ENCODE measurements around the gene PRRT1. TPM values are rescaled to one million over a fixed set of nuclear protein-coding genes. Genes with fewer than 3 reads are reported as not detected.

PRRT1 gene
- total RNA-seq, 4 donors from 2014 or later = 2.7 to 4.4 (median 4.0) TPM

DNA sequence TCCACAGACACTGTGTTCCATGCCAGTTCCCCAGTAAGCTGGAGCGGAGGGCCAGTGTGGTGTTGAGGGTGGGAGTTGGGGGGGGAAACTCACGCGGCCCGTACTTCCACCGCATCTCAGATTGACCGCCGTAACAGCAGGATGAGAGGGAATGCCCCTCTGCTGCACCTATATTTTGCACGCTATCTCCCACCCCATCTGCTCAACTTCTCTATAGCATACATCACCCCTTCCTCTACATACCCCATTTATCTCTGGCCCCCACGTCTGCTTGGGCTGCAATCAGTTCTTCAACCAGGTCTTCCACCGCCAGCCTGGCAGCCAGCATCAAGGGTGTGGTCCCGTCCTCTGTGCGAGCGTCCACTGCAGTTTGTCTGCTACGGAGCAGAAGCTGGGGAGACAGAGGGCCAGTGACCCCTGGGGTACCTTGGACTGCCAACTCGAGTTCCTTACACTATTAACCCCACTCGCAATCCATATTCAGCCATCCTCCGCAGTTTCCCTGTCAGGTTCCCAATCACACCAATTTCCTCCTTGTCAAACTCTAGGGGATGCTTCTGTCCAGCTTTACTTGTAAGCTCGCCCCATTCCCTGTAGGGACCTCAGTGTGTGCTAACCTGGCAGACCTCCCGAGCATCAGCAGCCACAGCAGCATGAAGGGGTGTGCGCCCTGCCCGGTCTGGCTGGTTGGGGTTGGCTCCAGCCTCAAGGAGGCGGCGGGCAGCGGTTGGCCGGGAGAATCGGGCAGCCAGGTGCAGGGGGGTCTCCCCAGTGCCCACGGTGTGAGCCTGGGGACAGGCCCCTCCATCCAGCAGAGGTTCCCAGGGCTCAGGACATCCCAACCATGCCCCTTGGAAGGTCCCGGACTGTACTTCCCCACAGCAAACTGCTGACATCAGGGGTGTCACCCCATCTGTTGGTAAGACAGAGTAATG, 45.2 kb upstream of the PRRT1 start:
- Histone ChIP-seq H3K4me1 (peaks cover 32 to 42% (median 35%) of the 10 kb centered on the region in 4 donors), H3K27ac (replicated peaks in 1 of 4) (peak overlapping the region; percentile 94 to 100 (median 96)), H3K36me3 (peaks cover 0 to 36% (median 0%) of the 10 kb centered on the region in 4 donors), H3K4me3 (peak overlapping the region; percentile 65 to 95 (median 78)), H3K9me3 (no peaks in the 10 kb centered on the region), H3K27me3 (peaks cover 0 to 15% (median 0%) of the 10 kb centered on the region in 4 donors)
- no peak for DNase-seq (ENCODE audit: extremely low spot score)
- TF ChIP-seq EP300 (IDR thresholded peaks at IDR 0.05) (no peak), POLR2AphosphoS5 (IDR thresholded peaks at IDR 0.05) (no peak), POLR2A (IDR thresholded peaks at IDR 0.05; ENCODE audit: low read depth) (no peak)
- TF ChIP-seq, protein P1, sequence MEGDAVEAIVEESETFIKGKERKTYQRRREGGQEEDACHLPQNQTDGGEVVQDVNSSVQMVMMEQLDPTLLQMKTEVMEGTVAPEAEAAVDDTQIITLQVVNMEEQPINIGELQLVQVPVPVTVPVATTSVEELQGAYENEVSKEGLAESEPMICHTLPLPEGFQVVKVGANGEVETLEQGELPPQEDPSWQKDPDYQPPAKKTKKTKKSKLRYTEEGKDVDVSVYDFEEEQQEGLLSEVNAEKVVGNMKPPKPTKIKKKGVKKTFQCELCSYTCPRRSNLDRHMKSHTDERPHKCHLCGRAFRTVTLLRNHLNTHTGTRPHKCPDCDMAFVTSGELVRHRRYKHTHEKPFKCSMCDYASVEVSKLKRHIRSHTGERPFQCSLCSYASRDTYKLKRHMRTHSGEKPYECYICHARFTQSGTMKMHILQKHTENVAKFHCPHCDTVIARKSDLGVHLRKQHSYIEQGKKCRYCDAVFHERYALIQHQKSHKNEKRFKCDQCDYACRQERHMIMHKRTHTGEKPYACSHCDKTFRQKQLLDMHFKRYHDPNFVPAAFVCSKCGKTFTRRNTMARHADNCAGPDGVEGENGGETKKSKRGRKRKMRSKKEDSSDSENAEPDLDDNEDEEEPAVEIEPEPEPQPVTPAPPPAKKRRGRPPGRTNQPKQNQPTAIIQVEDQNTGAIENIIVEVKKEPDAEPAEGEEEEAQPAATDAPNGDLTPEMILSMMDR (IDR thresholded peaks at IDR 0.05) = no peak
- 25% methylated on average over 25 of the region's 28 CpGs for WGBS
- intact Hi-C loops (cut with DNase I) = loop anchor here (5.0 kb wide), 2 partner anchors 45 to 780 kb away; no protein-coding TSS in a partner anchor

DNA sequence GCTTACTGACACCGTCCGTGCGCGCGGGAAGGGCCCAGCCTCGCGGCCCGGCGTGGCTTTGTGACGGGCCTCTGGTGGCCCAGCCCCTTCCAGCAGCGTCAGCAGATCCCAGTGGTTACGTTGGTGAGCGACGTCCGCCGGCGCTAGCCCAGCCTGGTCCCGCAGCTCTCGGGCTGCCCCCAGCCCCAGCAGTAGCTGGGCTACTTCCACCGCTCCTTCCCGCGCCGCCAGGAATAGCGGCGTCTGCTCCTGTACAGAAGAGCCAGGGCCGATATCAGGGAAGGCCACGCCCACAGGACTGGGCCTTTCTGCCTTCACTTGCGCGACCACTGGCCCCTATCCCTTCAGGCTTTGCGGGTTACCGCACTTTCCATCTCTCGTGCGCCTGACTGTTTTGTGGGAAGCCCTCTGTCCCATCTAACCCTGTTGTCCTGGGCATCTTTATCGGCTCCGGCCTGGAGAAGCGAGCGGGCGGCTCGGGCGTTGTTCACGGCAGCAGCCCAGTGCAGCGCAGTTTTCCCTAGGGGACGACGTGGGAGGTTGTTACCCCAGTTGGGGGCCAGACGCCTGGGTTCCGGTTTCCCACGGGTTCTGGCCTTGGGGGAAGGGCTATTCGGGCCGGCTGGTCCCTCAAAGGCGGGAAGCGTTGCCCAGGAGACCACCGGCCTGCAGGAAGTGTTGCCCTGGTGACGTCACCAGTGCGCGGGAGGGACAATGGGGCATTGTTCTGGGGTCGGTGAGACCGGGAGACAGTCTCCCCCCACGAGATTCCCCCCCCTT, 44.4 kb upstream of the PRRT1 start:
- TF ChIP-seq, protein P1 (IDR thresholded peaks at IDR 0.05) = no peak
- peak; percentile 94 to 100 for TF ChIP-seq POLR2AphosphoS5 (IDR thresholded peaks at IDR 0.05)
- TF ChIP-seq EP300 (IDR thresholded peaks at IDR 0.05) = peak; percentile 77
- peak; percentile 98 for TF ChIP-seq POLR2A (IDR thresholded peaks at IDR 0.05; ENCODE audit: low read depth)
- Histone ChIP-seq H3K27me3 (peaks cover 0 to 6% (median 0%) of the 10 kb centered on the region in 4 donors), H3K4me3 (peak overlapping the region; percentile 65 to 95 (median 78)), H3K27ac (replicated peaks in 1 of 4) (peak overlapping the region; percentile 94 to 100 (median 96)), H3K9me3 (no peaks in the 10 kb centered on the region), H3K4me1 (peaks cover 39 to 49% (median 43%) of the 10 kb centered on the region in 4 donors), H3K36me3 (peaks cover 0 to 27% (median 0%) of the 10 kb centered on the region in 4 donors)
- 0% methylated on average over 16 of the region's 58 CpGs for WGBS
- intact Hi-C loops (cut with DNase I) = loop anchor here (5.0 kb wide), 2 partner anchors 46 to 781 kb away; no protein-coding TSS in a partner anchor
- peak; percentile 97 for DNase-seq (ENCODE audit: extremely low spot score)

DNA sequence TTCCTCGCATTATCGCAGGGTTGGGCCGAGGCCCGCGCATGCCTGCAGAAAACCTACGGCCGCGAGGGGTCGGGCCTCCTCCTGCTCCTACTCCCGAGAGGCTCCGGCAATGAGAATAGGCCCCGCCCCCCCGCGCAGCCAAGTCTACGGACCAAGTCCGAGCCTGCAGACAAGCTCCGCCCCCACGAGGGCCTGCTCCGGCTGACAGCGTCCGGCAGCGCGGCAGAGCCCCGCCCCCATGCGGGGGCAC, 43.8 kb upstream of the PRRT1 start:
- no peak for TF ChIP-seq POLR2AphosphoS5 (IDR thresholded peaks at IDR 0.05)
- TF ChIP-seq, protein P1 (IDR thresholded peaks at IDR 0.05) = peak; percentile 17 to 54 (median 53)
- Histone ChIP-seq H3K36me3 (peaks cover 0 to 22% (median 0%) of the 10 kb centered on the region in 4 donors), H3K9me3 (no peaks in the 10 kb centered on the region), H3K27ac (replicated peaks in 1 of 4) (peak overlapping the region; percentile 94 to 100 (median 96)), H3K4me1 (peaks cover 44 to 55% (median 49%) of the 10 kb centered on the region in 4 donors), H3K27me3 (peaks cover 0 to 1% (median 0%) of the 10 kb centered on the region in 4 donors), H3K4me3 (peak overlapping the region; percentile 65 to 95 (median 78))
- peak; percentile 100 for DNase-seq (ENCODE audit: extremely low spot score)
- WGBS = 0% methylated on average over 6 of the region's 25 CpGs
- intact Hi-C loops (cut with DNase I) = loop anchor here (5.0 kb wide), 2 partner anchors 47 to 782 kb away; no protein-coding TSS in a partner anchor

DNA sequence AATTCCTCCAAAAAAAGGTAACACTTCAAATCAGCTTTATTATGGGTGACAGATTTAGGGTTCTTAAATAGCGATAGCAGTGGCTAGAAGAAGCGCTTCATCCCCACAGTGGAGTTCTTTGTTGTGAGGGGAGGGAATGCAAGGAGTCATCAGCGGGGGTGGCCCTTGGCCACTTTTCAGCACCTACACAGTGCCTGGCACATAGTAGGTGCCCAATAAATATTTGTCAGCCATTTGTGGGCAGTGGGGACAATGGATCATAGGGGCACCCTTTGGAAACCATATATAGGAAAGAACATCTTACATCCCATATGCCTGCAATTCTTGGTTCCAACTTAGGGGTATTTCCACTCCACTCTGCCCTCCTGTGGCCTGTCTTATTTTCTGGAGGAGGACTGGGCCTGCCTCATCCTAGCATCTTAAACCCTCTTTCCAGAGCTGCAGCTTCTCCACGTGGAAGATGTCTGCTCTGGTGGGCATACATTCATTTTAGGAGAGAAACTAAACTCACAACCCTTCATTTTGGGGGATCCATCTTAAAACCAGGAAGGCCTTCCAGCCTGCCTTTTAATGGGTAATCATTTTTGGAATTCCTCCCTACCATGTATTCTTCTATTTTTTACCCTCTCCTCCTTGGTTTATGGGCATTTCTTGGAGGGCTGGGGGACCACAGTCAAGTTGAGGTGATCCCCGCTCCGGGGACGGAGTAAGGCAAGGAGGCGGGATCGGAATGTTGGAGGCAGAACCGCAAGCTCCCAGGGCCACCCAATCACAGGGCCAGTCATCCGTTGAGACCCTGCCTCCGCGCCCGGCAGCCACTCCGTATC, 43.3 kb upstream of the PRRT1 start:
- intact Hi-C loops (cut with DNase I) = loop anchor here (5.0 kb wide), 2 partner anchors 47 to 782 kb away; no protein-coding TSS in a partner anchor
- Histone ChIP-seq H3K36me3 (peaks cover 0 to 19% (median 0%) of the 10 kb centered on the region in 4 donors), H3K27me3 (no peaks in the 10 kb centered on the region), H3K4me3 (peak overlapping the region; percentile 53 to 95 (median 74)), H3K9me3 (no peaks in the 10 kb centered on the region), H3K27ac (replicated peaks in 1 of 4) (peak overlapping the region; percentile 89 to 100 (median 94)), H3K4me1 (peaks cover 47 to 58% (median 52%) of the 10 kb centered on the region in 4 donors)
- TF ChIP-seq EP300 (IDR thresholded peaks at IDR 0.05) = no peak
- peak; percentile 85 to 89 for TF ChIP-seq POLR2AphosphoS5 (IDR thresholded peaks at IDR 0.05)
- TF ChIP-seq POLR2A (IDR thresholded peaks at IDR 0.05; ENCODE audit: low read depth) = peak; percentile 84
- TF ChIP-seq, protein P1 (IDR thresholded peaks at IDR 0.05) = peak; percentile 44 to 64 (median 47)
- WGBS = 21% methylated on average over 12 of the region's 15 CpGs
- no peak for DNase-seq (ENCODE audit: extremely low spot score)

All from esophagus muscularis mucosa (tissue), 4 donors.